SKM-1 treated with dmso at 0.1 percent for 144 hours (cell line): ENCODE results near the gene SH3TC1.
A peak's percentile ranks its signal among the peaks of the same experiment; 100 is the strongest.

Experiments used
- DNase-seq: peaks from one replicate; lab custom pipeline; 2025; ENCODE audit not compliant: unreplicated experiment; lab: John Stamatoyannopoulos, UW

The SH3TC1 gene

GRCh38 chr4:8213121-8213520 lies 14.0 kb downstream of the SH3TC1 start:
- DNase-seq = no peak

- DNase-seq = no peak
These were observed 15.0 kb downstream of the SH3TC1 start for GRCh38 chr4:8214136-8214535.

GRCh38 chr4:8215001-8215427 lies 15.9 kb downstream of the SH3TC1 start:
- DNase-seq = no peak

GRCh38 chr4:8215641-8216442 lies 16.8 kb downstream of the SH3TC1 start:
- DNase-seq = no peak

GRCh38 chr4:8216443-8217245 lies 17.6 kb downstream of the SH3TC1 start:
- DNase-seq = no peak

- no peak for DNase-seq
These were observed 18.1 kb downstream of the SH3TC1 start for GRCh38 chr4:8217246-8217511.

- DNase-seq = no peak
These were observed 18.8 kb downstream of the SH3TC1 start for GRCh38 chr4:8217871-8218270.

GRCh38 chr4:8218371-8219031 lies 19.4 kb downstream of the SH3TC1 start:
- no peak for DNase-seq

- DNase-seq = no peak
These were observed 20.1 kb downstream of the SH3TC1 start for GRCh38 chr4:8219236-8219635.

GRCh38 chr4:8220661-8221450 lies 21.8 kb downstream of the SH3TC1 start:
- DNase-seq = no peak

- DNase-seq = peak; percentile 86
These were observed 22.4 kb downstream of the SH3TC1 start for GRCh38 chr4:8221476-8221875.

GRCh38 chr4:8221985-8222384 lies 22.9 kb downstream of the SH3TC1 start:
- DNase-seq = no peak

GRCh38 chr4:8222609-8223388 lies 23.7 kb downstream of the SH3TC1 start:
- no peak for DNase-seq

- no peak for DNase-seq
These were observed 25.3 kb downstream of the SH3TC1 start for GRCh38 chr4:8224267-8224974.

- no peak for DNase-seq
These were observed 26.0 kb downstream of the SH3TC1 start for GRCh38 chr4:8224975-8225625.

GRCh38 chr4:8225706-8226443 lies 26.8 kb downstream of the SH3TC1 start:
- DNase-seq = no peak

GRCh38 chr4:8227201-8227770 lies 28.2 kb downstream of the SH3TC1 start:
- no peak for DNase-seq

GRCh38 chr4:8227771-8228318 lies 28.8 kb downstream of the SH3TC1 start:
- no peak for DNase-seq
